MG63 (cell line): ENCODE data around the gene OR10H1. TPM values are rescaled to one million over a fixed set of nuclear protein-coding genes. Genes with fewer than 3 reads are reported as not detected.
"Not testable (repeated sequence)": the region's sequence is repeated elsewhere in the genome, so short reads cannot be mapped to it uniquely, and the experiment has no call there.

ENCODE experiments used
- DNase-seq: peaks from one replicate; pipeline ENCODE4 v3.0.0-alpha.2; 2020
- H3K27me3 ChIP-seq: fragments of 250-450 bp; sonication (Bioruptor Pico); 2 replicates; pipeline ENCODE4 v1.5.1; 2020; ENCODE audit warnings: mild to moderate bottlenecking, moderate library complexity
- H3K36me3 ChIP-seq: fragments of 250-450 bp; sonication (Bioruptor Pico); 2 replicates; pipeline ENCODE4 v1.5.1; 2020; ENCODE audit warnings: mild to moderate bottlenecking, moderate library complexity
- H3K4me3 ChIP-seq: fragments of 250-450 bp; sonication (Bioruptor Pico); 2 replicates; pipeline ENCODE4 v1.5.1; 2020; ENCODE audit warnings: mild to moderate bottlenecking, moderate library complexity
- H3K9me3 ChIP-seq: fragments of 250-450 bp; sonication (Bioruptor Pico); 2 replicates; pipeline ENCODE4 v1.5.1; 2020; ENCODE audit warnings: mild to moderate bottlenecking, moderate library complexity
- total RNA-seq: library from RNA; depleted of rRNA; stranded (reverse); fragments of >200 nt; shearing (Covaris generic); gene quantifications from 2 replicates; pipeline ENCODE4 v1.2.3, GENCODE V29; 2014; ENCODE audit warnings: low replicate concordance

The OR10H1 gene
- total RNA-seq, 1 experiment from 2014 or later = not detected

GRCh38 chr19:15835565-15836329 is 20.3 kb upstream of the OR10H1 start:
- not testable (repeated sequence) for DNase-seq, H3K36me3 ChIP-seq, H3K9me3 ChIP-seq
- H3K27me3 ChIP-seq = peaks cover 14% of the 10 kb centered on the region
- peak overlapping the region; percentile 78 for H3K4me3 ChIP-seq

- not testable (repeated sequence) for DNase-seq, H3K36me3 ChIP-seq
- H3K27me3 ChIP-seq = peaks cover 25% of the 10 kb centered on the region
Measured at GRCh38 chr19:15834232-15834631, 18.8 kb upstream of the OR10H1 start.

GRCh38 chr19:15831626-15832025 is 16.2 kb upstream of the OR10H1 start:
- no peaks in the 10 kb centered on the region for H3K9me3 ChIP-seq
- H3K27me3 ChIP-seq = peaks cover 42% of the 10 kb centered on the region
- no peak for DNase-seq
- no peaks in the 10 kb centered on the region for H3K36me3 ChIP-seq
- no peak overlapping the region for H3K4me3 ChIP-seq

More at GRCh38 chr19:15834232-15834631, 18.8 kb upstream of the OR10H1 start:
- not testable (repeated sequence) for H3K4me3 ChIP-seq, H3K9me3 ChIP-seq

GRCh38 chr19:15829786-15830185 is 14.3 kb upstream of the OR10H1 start:
- H3K9me3 ChIP-seq = no peaks in the 10 kb centered on the region
- no peak for DNase-seq
- H3K27me3 ChIP-seq = peaks cover 44% of the 10 kb centered on the region
- no peaks in the 10 kb centered on the region for H3K36me3 ChIP-seq
- no peak overlapping the region for H3K4me3 ChIP-seq

GRCh38 chr19:15829306-15829698 is 13.8 kb upstream of the OR10H1 start:
- Histone ChIP-seq H3K27me3 (peaks cover 44% of the 10 kb centered on the region), H3K9me3 (no peaks in the 10 kb centered on the region), H3K4me3 (no peak overlapping the region), H3K36me3 (no peaks in the 10 kb centered on the region)
- DNase-seq = no peak

GRCh38 chr19:15828611-15829305 is 13.3 kb upstream of the OR10H1 start:
- DNase-seq, H3K9me3 ChIP-seq, H3K4me3 ChIP-seq, H3K36me3 ChIP-seq: not testable (repeated sequence)
- H3K27me3 ChIP-seq = peaks cover 44% of the 10 kb centered on the region

GRCh38 chr19:15828121-15828610 is 12.7 kb upstream of the OR10H1 start:
- H3K36me3 ChIP-seq = no peaks in the 10 kb centered on the region
- no peak for DNase-seq
- H3K4me3 ChIP-seq = no peak overlapping the region
- H3K9me3 ChIP-seq = no peaks in the 10 kb centered on the region
- peaks cover 44% of the 10 kb centered on the region for H3K27me3 ChIP-seq

- Histone ChIP-seq H3K4me3 (no peak overlapping the region), H3K36me3 (no peaks in the 10 kb centered on the region), H3K27me3 (peaks cover 31% of the 10 kb centered on the region), H3K9me3 (no peaks in the 10 kb centered on the region; the same call in 1 of the 2 replicates)
- no peak for DNase-seq
Measured at GRCh38 chr19:15825753-15826152, 10.3 kb upstream of the OR10H1 start.

- no peaks in the 10 kb centered on the region for H3K36me3 ChIP-seq
- H3K4me3 ChIP-seq = no peak overlapping the region
- H3K9me3 ChIP-seq = no peaks in the 10 kb centered on the region; the same call in 1 of the 2 replicates
- no peak for DNase-seq
- peaks cover 30% of the 10 kb centered on the region for H3K27me3 ChIP-seq
Measured at GRCh38 chr19:15820646-15821045, 5.2 kb upstream of the OR10H1 start.

GRCh38 chr19:15813916-15814315 is 1.5 kb downstream of the OR10H1 start:
- no peak for DNase-seq
- Histone ChIP-seq H3K9me3 (no peaks in the 10 kb centered on the region), H3K36me3 (no peaks in the 10 kb centered on the region), H3K27me3 (peaks cover 61% of the 10 kb centered on the region), H3K4me3 (no peak overlapping the region)

- DNase-seq = no peak
- Histone ChIP-seq H3K36me3 (no peaks in the 10 kb centered on the region), H3K27me3 (peaks cover 53% of the 10 kb centered on the region), H3K9me3 (no peaks in the 10 kb centered on the region), H3K4me3 (no peak overlapping the region)
Measured at GRCh38 chr19:15812060-15812722, 3.3 kb downstream of the OR10H1 start.

GRCh38 chr19:15811476-15811875 is 4.0 kb downstream of the OR10H1 start:
- H3K36me3 ChIP-seq = no peaks in the 10 kb centered on the region
- peaks cover 48% of the 10 kb centered on the region for H3K27me3 ChIP-seq
- DNase-seq = no peak
- no peak overlapping the region for H3K4me3 ChIP-seq
- H3K9me3 ChIP-seq = no peaks in the 10 kb centered on the region

- DNase-seq = peak; percentile 23
- peaks cover 40% of the 10 kb centered on the region for H3K27me3 ChIP-seq
- H3K36me3 ChIP-seq = no peaks in the 10 kb centered on the region
- no peaks in the 10 kb centered on the region for H3K9me3 ChIP-seq
- H3K4me3 ChIP-seq = no peak overlapping the region
Measured at GRCh38 chr19:15810335-15810734, 5.1 kb downstream of the OR10H1 start.

GRCh38 chr19:15794279-15794678 is 21.2 kb downstream of the OR10H1 start:
- not testable (repeated sequence) for DNase-seq, H3K4me3 ChIP-seq, H3K36me3 ChIP-seq, H3K9me3 ChIP-seq
- H3K27me3 ChIP-seq = peaks cover 13% of the 10 kb centered on the region

GRCh38 chr19:15790096-15790495 is 25.4 kb downstream of the OR10H1 start:
- no peaks in the 10 kb centered on the region for H3K9me3 ChIP-seq
- no peaks in the 10 kb centered on the region for H3K36me3 ChIP-seq
- peak; percentile 30 for DNase-seq
- H3K4me3 ChIP-seq = no peak overlapping the region
- peaks cover 14% of the 10 kb centered on the region; the same call in 1 of the 2 replicates for H3K27me3 ChIP-seq

GRCh38 chr19:15788594-15789270 is 26.7 kb downstream of the OR10H1 start:
- peaks cover 14% of the 10 kb centered on the region; the same call in 1 of the 2 replicates for H3K27me3 ChIP-seq
- no peaks in the 10 kb centered on the region for H3K9me3 ChIP-seq
- no peaks in the 10 kb centered on the region for H3K36me3 ChIP-seq
- DNase-seq = no peak
- no peak overlapping the region for H3K4me3 ChIP-seq
